Activated CD8-positive, alpha-beta T cell treated with anti-CD3 and anti-CD28 coated beads, Interleukin-2, amount 10 ng/mL, durations not matched to agents 7 days and 5 days (primary cell): ENCODE results near the gene TRIM14. TPM values are rescaled to one million over a fixed set of nuclear protein-coding genes. Genes with fewer than 3 reads are reported as not detected.
A peak's percentile ranks its signal among the peaks of the same experiment; 100 is the strongest.

ENCODE experiments used
- ATAC-seq: fragments of 150-1000 bp; cut with Tn5 transposase; one replicate; pipeline ENCODE4 v1.10.0; 2021; ENCODE audit warnings: moderate library complexity
- CTCF ChIA-PET: fragments of 350-600 bp; sonication (Branson Sonifier 250); formaldehyde crosslinking; loops from one replicate; lab custom pipeline; 2021; ENCODE audit warnings: antibody characterized with exemption; lab: Charles Lee
- POLR2A ChIA-PET: fragments of 350-600 bp; sonication (Branson Sonifier 250); formaldehyde crosslinking; loops from one replicate; lab custom pipeline; 2021; ENCODE audit warnings: antibody characterized with exemption; lab: Charles Lee
- DNase-seq: peaks from one replicate; pipeline ENCODE4 v3.0.0-alpha.2; 2020
- H3K27ac Mint-ChIP-seq: one replicate; pipeline ENCODE4 v1.8.0; 2021; ENCODE audit warnings: mild to moderate bottlenecking, mixed read lengths
- H3K27me3 Mint-ChIP-seq: one replicate; pipeline ENCODE4 v1.8.0; 2021; ENCODE audit warnings: low read depth, mixed read lengths
- H3K36me3 Mint-ChIP-seq: one replicate; pipeline ENCODE4 v1.8.0; 2021; ENCODE audit warnings: low read depth, mixed read lengths
- H3K4me1 Mint-ChIP-seq: one replicate; pipeline ENCODE4 v1.8.0; 2021; ENCODE audit warnings: low read depth, mixed read lengths
- H3K4me3 Mint-ChIP-seq: one replicate; pipeline ENCODE4 v1.8.0; 2021; ENCODE audit warnings: mild to moderate bottlenecking, mixed read lengths
- H3K9me3 Mint-ChIP-seq: one replicate; pipeline ENCODE4 v1.8.0; 2022; ENCODE audit warnings: mixed read lengths; ENCODE audit not compliant: insufficient read depth
- total RNA-seq, 2 experiments: library from RNA; stranded (reverse); gene quantifications; one replicate each; pipeline ENCODE4 v1.2.3, GENCODE V29; 2021

Gene TRIM14
- total RNA-seq, 2 experiments from 2014 or later = 85.2 to 90.5 TPM

DNA sequence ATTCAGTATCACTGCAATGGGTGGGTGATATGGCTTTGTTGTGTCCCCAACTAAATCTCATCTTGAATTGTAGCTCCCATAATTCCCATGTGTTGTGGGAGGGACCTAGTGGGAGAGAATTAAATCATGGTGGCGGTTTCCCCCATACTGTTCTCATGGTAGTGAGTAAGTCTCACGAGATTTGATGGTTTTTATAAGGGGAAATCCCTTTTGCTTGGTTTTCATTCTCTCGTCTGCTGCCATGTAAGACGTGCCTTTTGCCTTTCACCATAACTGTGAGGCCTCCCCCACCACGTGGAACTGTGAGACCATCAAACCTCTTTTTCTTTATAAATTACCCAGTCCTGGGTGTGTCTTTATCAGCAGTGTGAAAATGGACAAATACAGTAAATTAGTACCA, 72.0 kb downstream of the TRIM14 start:
- Mint-ChIP-seq H3K4me1 (peaks cover 56% of the 10 kb centered on the region), H3K4me3 (peak overlapping the region; percentile 84), H3K27me3 (no peaks in the 10 kb centered on the region), H3K27ac (peak overlapping the region; percentile 14), H3K36me3 (peaks cover 42% of the 10 kb centered on the region), H3K9me3 (peaks cover 5% of the 10 kb centered on the region)
- CTCF ChIA-PET = interaction anchor here (1.5 to 4.6 kb wide), 4 partner anchors 11 to 124 kb away, joined by 7 to 45 read pairs (median 26); partner anchors contain the start of genes NANS and TRMO
- no peak for DNase-seq
- no peak for ATAC-seq
- POLR2A ChIA-PET = interaction anchor here (0.6 to 2.0 kb wide), 4 partner anchors 10 to 63 kb away, joined by 3 to 7 read pairs (median 4); partner anchors contain the start of genes ANP32B and NANS

- H3K36me3 Mint-ChIP-seq = peaks cover 38% of the 10 kb centered on the region
- POLR2A ChIA-PET = interaction anchor here (0.7 to 2.6 kb wide), 8 partner anchors 8 to 210 kb away, joined by 3 to 20 read pairs (median 5); partner anchors contain the start of genes ANP32B, NANS, TBC1D2 and TRMO
- peak overlapping the region; percentile 84 for H3K4me3 Mint-ChIP-seq
- CTCF ChIA-PET = interaction anchor here (0.9 to 4.6 kb wide), 9 partner anchors 9 to 211 kb away, joined by 3 to 45 read pairs (median 6); partner anchors contain the start of genes NANS and TRMO
- no peaks in the 10 kb centered on the region for H3K27me3 Mint-ChIP-seq
- H3K9me3 Mint-ChIP-seq = peaks cover 5% of the 10 kb centered on the region
- peak overlapping the region; percentile 93 for H3K27ac Mint-ChIP-seq
- no peak for ATAC-seq
- no peak for DNase-seq
- H3K4me1 Mint-ChIP-seq = peaks cover 49% of the 10 kb centered on the region
Measured at GRCh38 chr9:98046180-98046543, 72.9 kb downstream of the TRIM14 start.

- Mint-ChIP-seq H3K27ac (peak overlapping the region; percentile 93), H3K9me3 (peaks cover 5% of the 10 kb centered on the region), H3K36me3 (peaks cover 34% of the 10 kb centered on the region), H3K4me1 (peaks cover 42% of the 10 kb centered on the region), H3K27me3 (no peaks in the 10 kb centered on the region), H3K4me3 (peak overlapping the region; percentile 84)
- peak; percentile 95 for ATAC-seq
- DNase-seq = peak; percentile 71
- POLR2A ChIA-PET = interaction anchor here (0.6 to 2.6 kb wide), 11 partner anchors 8 to 210 kb away, joined by 3 to 20 read pairs (median 5); partner anchors contain the start of genes ANP32B, NANS, TBC1D2 and TRMO
- CTCF ChIA-PET = interaction anchor here (0.9 to 4.6 kb wide), 18 partner anchors 9 to 218 kb away, joined by 3 to 45 read pairs (median 4); partner anchors contain the start of genes ANP32B, NANS and TRMO
Measured at GRCh38 chr9:98045234-98046179, 73.5 kb downstream of the TRIM14 start.

DNA sequence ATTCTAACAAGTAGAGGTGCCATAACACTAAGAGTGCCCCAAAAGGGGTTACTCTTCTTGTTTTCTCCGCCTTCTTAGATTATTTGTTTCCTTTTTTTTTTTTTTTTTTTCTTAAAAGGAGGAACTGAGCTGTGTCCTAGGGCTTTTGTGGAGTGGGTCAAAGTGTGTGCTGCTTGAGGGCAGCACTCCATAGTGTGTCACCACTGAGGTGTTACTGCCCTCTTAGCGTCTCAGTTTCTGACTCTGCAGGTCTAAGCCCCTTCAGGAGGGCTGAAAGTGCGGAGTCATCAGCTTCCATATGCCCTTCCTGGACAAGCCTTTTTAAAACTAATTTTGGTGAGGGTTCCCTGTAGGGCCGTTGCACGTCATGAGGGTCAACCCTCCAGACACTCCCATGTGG, 75.1 kb downstream of the TRIM14 start:
- Mint-ChIP-seq H3K36me3 (peaks cover 29% of the 10 kb centered on the region), H3K27ac (no peak overlapping the region), H3K27me3 (no peaks in the 10 kb centered on the region), H3K4me1 (peaks cover 32% of the 10 kb centered on the region), H3K4me3 (no peak overlapping the region), H3K9me3 (peaks cover 5% of the 10 kb centered on the region)
- CTCF ChIA-PET = interaction anchor here (1.3 to 4.3 kb wide), 5 partner anchors 10 to 220 kb away, joined by 3 to 45 read pairs (median 7); partner anchors contain the start of gene TRMO
- POLR2A ChIA-PET = interaction anchor here (1.3 to 2.6 kb wide), 3 partner anchors 13 to 211 kb away, joined by 3 to 20 read pairs (median 5); partner anchors contain the start of genes NANS and TBC1D2
- ATAC-seq (no peak), DNase-seq (no peak)

DNA sequence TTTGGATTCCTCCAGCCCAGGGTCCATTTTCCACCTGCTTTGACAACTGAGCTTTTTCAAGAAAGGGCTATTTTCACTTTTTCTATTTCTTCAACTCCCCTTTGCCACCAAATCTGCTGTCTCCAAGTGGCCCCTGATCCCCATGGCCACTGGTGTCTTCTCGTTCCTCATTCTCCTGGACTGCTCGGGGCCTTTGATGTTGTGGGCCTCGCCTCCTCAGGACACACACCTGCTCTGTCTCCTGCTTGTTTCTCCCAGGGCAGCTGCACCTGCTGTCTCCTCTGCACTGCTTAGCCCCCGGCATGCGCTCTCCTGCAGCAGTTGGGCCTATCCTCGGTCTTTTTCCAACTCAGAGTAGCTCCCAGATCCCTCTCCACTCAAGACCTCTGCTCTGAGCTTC, 78.8 kb downstream of the TRIM14 start:
- H3K27me3 Mint-ChIP-seq = no peaks in the 10 kb centered on the region
- H3K4me1 Mint-ChIP-seq = peaks cover 5% of the 10 kb centered on the region
- no peak for DNase-seq
- H3K9me3 Mint-ChIP-seq = peaks cover 4% of the 10 kb centered on the region
- ATAC-seq = no peak
- peaks cover 3% of the 10 kb centered on the region for H3K36me3 Mint-ChIP-seq
- no peak overlapping the region for H3K4me3 Mint-ChIP-seq
- H3K27ac Mint-ChIP-seq = no peak overlapping the region
- POLR2A ChIA-PET = interaction anchor here (1.0 kb wide), 1 partner anchor 56 kb away, joined by 3 read pairs; no protein-coding TSS in a partner anchor
- CTCF ChIA-PET = no interaction called here

DNA sequence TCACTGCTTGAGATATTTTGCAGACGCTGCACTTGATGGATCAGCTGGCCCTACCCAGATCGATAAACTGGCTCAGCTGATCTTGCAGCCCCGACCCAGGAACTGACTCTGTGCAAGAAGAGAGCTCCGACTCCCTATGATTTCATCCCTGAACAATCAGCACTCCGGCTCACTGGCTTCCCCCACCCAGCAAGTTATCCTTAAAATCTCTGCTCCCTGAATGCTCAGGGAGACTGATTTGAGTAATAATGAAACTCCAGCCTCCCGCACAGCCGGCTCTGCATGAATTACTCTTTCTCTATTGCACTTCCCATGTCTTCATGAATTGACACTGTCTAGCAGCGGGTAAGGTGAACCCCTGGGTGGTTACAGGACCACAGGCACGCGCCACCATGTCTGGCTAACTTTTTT, 79.4 kb downstream of the TRIM14 start:
- ATAC-seq (no peak), DNase-seq (no peak)
- H3K4me1 Mint-ChIP-seq = peaks cover 4% of the 10 kb centered on the region
- CTCF ChIA-PET = no interaction called here
- H3K27me3 Mint-ChIP-seq = no peaks in the 10 kb centered on the region
- H3K9me3 Mint-ChIP-seq = no peaks in the 10 kb centered on the region
- H3K36me3 Mint-ChIP-seq = no peaks in the 10 kb centered on the region
- POLR2A ChIA-PET = interaction anchor here (1.0 kb wide), 1 partner anchor 56 kb away, joined by 3 read pairs; no protein-coding TSS in a partner anchor
- H3K4me3 Mint-ChIP-seq = no peak overlapping the region
- H3K27ac Mint-ChIP-seq = no peak overlapping the region

- POLR2A ChIA-PET = interaction anchor here (1.0 kb wide), 1 partner anchor 55 kb away, joined by 3 read pairs; no protein-coding TSS in a partner anchor
- Mint-ChIP-seq H3K9me3 (no peaks in the 10 kb centered on the region), H3K4me3 (no peak overlapping the region), H3K36me3 (no peaks in the 10 kb centered on the region), H3K27me3 (no peaks in the 10 kb centered on the region), H3K27ac (no peak overlapping the region), H3K4me1 (peaks cover 8% of the 10 kb centered on the region)
- DNase-seq (no peak), ATAC-seq (no peak)
- CTCF ChIA-PET = interaction anchor here (2.8 kb wide), 1 partner anchor 116 kb away, joined by 29 read pairs; the partner anchor contains the start of gene TRMO
Measured at GRCh38 chr9:98038958-98039357, 80.1 kb downstream of the TRIM14 start.

DNA sequence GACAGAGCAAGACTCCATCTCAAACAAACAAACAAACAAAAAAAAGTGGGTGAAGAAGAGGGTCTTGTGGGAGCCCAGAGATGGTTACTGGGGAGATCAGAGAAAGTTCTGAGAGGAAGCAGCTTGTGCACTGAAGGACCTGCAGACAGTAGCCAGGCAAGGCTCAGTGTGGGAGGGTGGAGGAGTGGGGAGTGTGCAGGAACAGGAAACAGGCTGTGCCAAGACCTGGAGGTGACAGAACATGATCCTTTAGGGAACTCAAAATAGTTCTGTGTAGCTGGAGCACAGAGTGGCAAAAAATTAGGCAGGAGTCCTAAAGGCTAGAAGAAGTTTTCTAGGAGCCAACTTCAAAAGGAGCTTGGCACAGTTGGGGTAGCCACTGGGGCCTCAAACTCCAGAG, 81.7 kb downstream of the TRIM14 start:
- Mint-ChIP-seq H3K4me3 (no peak overlapping the region), H3K9me3 (no peaks in the 10 kb centered on the region), H3K4me1 (peaks cover 10% of the 10 kb centered on the region), H3K36me3 (no peaks in the 10 kb centered on the region), H3K27ac (no peak overlapping the region), H3K27me3 (no peaks in the 10 kb centered on the region)
- no peak for ATAC-seq
- CTCF ChIA-PET = interaction anchor here (1.1 to 2.8 kb wide), 7 partner anchors 8 to 114 kb away, joined by 3 to 29 read pairs (median 5); partner anchors contain the start of genes ANP32B, NANS and TRMO
- DNase-seq = no peak
- POLR2A ChIA-PET = interaction anchor here (1.2 kb wide), 1 partner anchor 116 kb away, joined by 3 read pairs; no protein-coding TSS in a partner anchor

GRCh38 chr9:98034593-98035546, 84.2 kb downstream of the TRIM14 start:
- Mint-ChIP-seq H3K27ac (peak overlapping the region; percentile 65), H3K36me3 (no peaks in the 10 kb centered on the region), H3K27me3 (no peaks in the 10 kb centered on the region), H3K9me3 (no peaks in the 10 kb centered on the region), H3K4me3 (no peak overlapping the region), H3K4me1 (peaks cover 10% of the 10 kb centered on the region)
- ChIA-PET POLR2A (interaction anchor here (1.0 kb wide), 2 partner anchors 52 to 112 kb away, joined by 3 read pairs; partner anchors contain the start of genes ANP32B and TRMO), CTCF (interaction anchor here (0.6 to 2.7 kb wide), 47 partner anchors 9 to 225 kb away, joined by 3 to 50 read pairs (median 4); partner anchors contain the start of genes ANP32B, NANS, TBC1D2 and TRMO)
- ATAC-seq (peak; percentile 98), DNase-seq (peak; percentile 95)

GRCh38 chr9:98031935-98032334, 87.1 kb downstream of the TRIM14 start:
- CTCF ChIA-PET = interaction anchor here (1.0 kb wide), 1 partner anchor 108 kb away, joined by 4 read pairs; no protein-coding TSS in a partner anchor
- Mint-ChIP-seq H3K9me3 (no peaks in the 10 kb centered on the region), H3K27me3 (no peaks in the 10 kb centered on the region), H3K36me3 (peaks cover 1% of the 10 kb centered on the region), H3K27ac (no peak overlapping the region), H3K4me3 (no peak overlapping the region), H3K4me1 (peaks cover 10% of the 10 kb centered on the region)
- ATAC-seq (no peak), DNase-seq (no peak)
- POLR2A ChIA-PET = interaction anchor here (0.6 kb wide), 1 partner anchor 42 kb away, joined by 3 read pairs; no protein-coding TSS in a partner anchor
